Stimulated activated CD8-positive, alpha-beta memory T cell treated with anti-CD3 and anti-CD28 coated beads, Interleukin-12 subunit alpha, Interleukin-12 subunit beta, amount 100 ng/mL, for 24 hours (primary cell): ENCODE results near the gene RPL41.
"Not testable (repeated sequence)": the region's sequence is repeated elsewhere in the genome, so short reads cannot be mapped to it uniquely, and the experiment has no call there.

ENCODE experiments used
- DNase-seq: peaks from one replicate; pipeline ENCODE4 v3.0.0-alpha.2; 2020; ENCODE audit errors: extremely low read depth

Gene RPL41

GRCh38 chr12:56116267-56117081, at the start of gene RPL41:
Gene RPL41, plus strand, starts transcription at chr12:56116633.
- peak; percentile 81 for DNase-seq

- DNase-seq = no peak
Observed at GRCh38 chr12:56071648-56072047, 44.8 kb upstream of the RPL41 start.

- no peak for DNase-seq
Observed at GRCh38 chr12:56074396-56074795, 42.0 kb upstream of the RPL41 start.

- DNase-seq = not testable (repeated sequence)
Observed at GRCh38 chr12:56077966-56078365, 38.5 kb upstream of the RPL41 start.

- DNase-seq = no peak
Observed at GRCh38 chr12:56078427-56078826, 38.0 kb upstream of the RPL41 start.

- no peak for DNase-seq
Observed at GRCh38 chr12:56078931-56079722, 37.3 kb upstream of the RPL41 start.

- DNase-seq = no peak
Observed at GRCh38 chr12:56079723-56080555, 36.5 kb upstream of the RPL41 start, which contains the start of gene ERBB3. Gene ERBB3, plus strand, starts transcription at chr12:56080165. Its CDS starts 136 bp downstream, at chr12:56080301.

- no peak for DNase-seq
Observed at GRCh38 chr12:56080556-56081138, 35.8 kb upstream of the RPL41 start.

GRCh38 chr12:56081393-56082347, 34.8 kb upstream of the RPL41 start:
- DNase-seq = no peak

- DNase-seq = no peak
Observed at GRCh38 chr12:56082382-56082781, 34.1 kb upstream of the RPL41 start.

GRCh38 chr12:56082967-56083366, 33.5 kb upstream of the RPL41 start:
- DNase-seq = no peak

GRCh38 chr12:56084958-56085543, 31.4 kb upstream of the RPL41 start:
- no peak for DNase-seq

- no peak for DNase-seq
Observed at GRCh38 chr12:56086096-56086495, 30.3 kb upstream of the RPL41 start.

- no peak for DNase-seq
Observed at GRCh38 chr12:56086608-56087007, 29.8 kb upstream of the RPL41 start.

- DNase-seq = no peak
Observed at GRCh38 chr12:56087220-56087619, 29.2 kb upstream of the RPL41 start.

GRCh38 chr12:56097738-56098137, 18.7 kb upstream of the RPL41 start:
- no peak for DNase-seq

GRCh38 chr12:56098592-56098991, 17.8 kb upstream of the RPL41 start:
- DNase-seq = no peak

GRCh38 chr12:56099787-56100186, 16.6 kb upstream of the RPL41 start:
- no peak for DNase-seq

GRCh38 chr12:56101045-56101444, 15.4 kb upstream of the RPL41 start:
- no peak for DNase-seq

GRCh38 chr12:56102683-56103065, 13.8 kb upstream of the RPL41 start:
- DNase-seq = no peak
